Bronchial epithelial cell (primary cell): Measurements from ENCODE around the gene KCND1. TPM values are rescaled to one million over a fixed set of nuclear protein-coding genes. Genes with fewer than 3 reads are reported as not detected.

Source experiments
- DNase-seq: peaks from one replicate; pipeline ENCODE4 v3.0.0-alpha.2; 2010; ENCODE audit warnings: low read depth
- FAIRE-seq: peaks from 2 replicates; lab custom pipeline; 2011; peaks lifted over from hg19 to GRCh38; lab: Jason Lieb, UNC
- H3K27me3 ChIP-seq: 2 replicates; pipeline ENCODE4 v1.5.1; 2011; ENCODE audit warnings: low read length; ENCODE audit not compliant: control insufficient read depth, insufficient read depth
- H3K36me3 ChIP-seq: 2 replicates; pipeline ENCODE4 v1.5.1; 2011; ENCODE audit warnings: low read length; ENCODE audit not compliant: control insufficient read depth, insufficient read depth
- H3K4me3 ChIP-seq: 2 replicates; pipeline ENCODE4 v1.5.1; 2011; ENCODE audit warnings: mild to moderate bottlenecking, low read depth, low read length, control low read depth
- total RNA-seq: library from RNA; depleted of rRNA; stranded (reverse); fragments of >200 nt; gene quantifications from 2 replicates; pipeline ENCODE4 v1.2.1, GENCODE V29; 2014
- TF ChIP-seq, protein P1 (sequence below): IDR thresholded peaks from 2 replicates; pipeline ENCODE4 v1.5.1; 2011; ENCODE audit warnings: mild to moderate bottlenecking, moderate library complexity, low read length, control low read depth, inconsistent platforms; ENCODE audit not compliant: insufficient read depth, severe bottlenecking

The KCND1 gene
- total RNA-seq, 1 donor from 2014 or later, result 0.26 TPM

DNA sequence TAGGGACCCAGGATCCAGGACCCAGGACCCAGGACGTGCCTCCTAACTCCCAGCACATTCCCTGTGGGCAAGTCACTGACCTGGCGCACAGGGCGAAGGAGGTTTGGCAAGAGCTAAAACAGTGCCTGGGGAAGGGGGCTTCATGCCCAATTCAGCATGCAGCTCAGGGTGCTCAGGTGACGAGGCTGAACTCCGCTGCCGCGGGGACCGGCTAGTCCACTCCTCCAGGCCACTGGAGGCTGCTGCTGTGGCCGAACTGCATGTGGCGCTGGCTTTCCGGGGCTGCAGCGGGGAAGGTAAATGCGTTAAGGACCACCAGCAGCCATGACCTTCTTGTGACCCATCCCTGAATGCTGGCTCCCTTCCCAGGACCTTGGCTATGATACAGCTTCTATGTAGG, 47.9 kb downstream of the KCND1 start:
- H3K27me3 ChIP-seq, result no peaks in the 10 kb centered on the region
- peaks cover 9% of the 10 kb centered on the region for H3K36me3 ChIP-seq
- DNase-seq (no peak), FAIRE-seq (no peak)
- TF ChIP-seq, protein P1, sequence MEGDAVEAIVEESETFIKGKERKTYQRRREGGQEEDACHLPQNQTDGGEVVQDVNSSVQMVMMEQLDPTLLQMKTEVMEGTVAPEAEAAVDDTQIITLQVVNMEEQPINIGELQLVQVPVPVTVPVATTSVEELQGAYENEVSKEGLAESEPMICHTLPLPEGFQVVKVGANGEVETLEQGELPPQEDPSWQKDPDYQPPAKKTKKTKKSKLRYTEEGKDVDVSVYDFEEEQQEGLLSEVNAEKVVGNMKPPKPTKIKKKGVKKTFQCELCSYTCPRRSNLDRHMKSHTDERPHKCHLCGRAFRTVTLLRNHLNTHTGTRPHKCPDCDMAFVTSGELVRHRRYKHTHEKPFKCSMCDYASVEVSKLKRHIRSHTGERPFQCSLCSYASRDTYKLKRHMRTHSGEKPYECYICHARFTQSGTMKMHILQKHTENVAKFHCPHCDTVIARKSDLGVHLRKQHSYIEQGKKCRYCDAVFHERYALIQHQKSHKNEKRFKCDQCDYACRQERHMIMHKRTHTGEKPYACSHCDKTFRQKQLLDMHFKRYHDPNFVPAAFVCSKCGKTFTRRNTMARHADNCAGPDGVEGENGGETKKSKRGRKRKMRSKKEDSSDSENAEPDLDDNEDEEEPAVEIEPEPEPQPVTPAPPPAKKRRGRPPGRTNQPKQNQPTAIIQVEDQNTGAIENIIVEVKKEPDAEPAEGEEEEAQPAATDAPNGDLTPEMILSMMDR, result no peak
- H3K4me3 ChIP-seq, result no peak overlapping the region

GRCh38 chrX:48920718-48921104, 50.9 kb downstream of the KCND1 start:
- no peak for DNase-seq
- Histone ChIP-seq H3K36me3 (peaks cover 6% of the 10 kb centered on the region), H3K4me3 (no peak overlapping the region), H3K27me3 (no peaks in the 10 kb centered on the region)
- TF ChIP-seq, protein P1, result no peak
- no peak for FAIRE-seq

- DNase-seq (no peak), FAIRE-seq (peak; percentile 94)
- TF ChIP-seq, protein P1, result no peak
- Histone ChIP-seq H3K27me3 (no peaks in the 10 kb centered on the region), H3K4me3 (no peak overlapping the region), H3K36me3 (peaks cover 6% of the 10 kb centered on the region)
Observed at GRCh38 chrX:48919947-48920717, 51.5 kb downstream of the KCND1 start.

DNA sequence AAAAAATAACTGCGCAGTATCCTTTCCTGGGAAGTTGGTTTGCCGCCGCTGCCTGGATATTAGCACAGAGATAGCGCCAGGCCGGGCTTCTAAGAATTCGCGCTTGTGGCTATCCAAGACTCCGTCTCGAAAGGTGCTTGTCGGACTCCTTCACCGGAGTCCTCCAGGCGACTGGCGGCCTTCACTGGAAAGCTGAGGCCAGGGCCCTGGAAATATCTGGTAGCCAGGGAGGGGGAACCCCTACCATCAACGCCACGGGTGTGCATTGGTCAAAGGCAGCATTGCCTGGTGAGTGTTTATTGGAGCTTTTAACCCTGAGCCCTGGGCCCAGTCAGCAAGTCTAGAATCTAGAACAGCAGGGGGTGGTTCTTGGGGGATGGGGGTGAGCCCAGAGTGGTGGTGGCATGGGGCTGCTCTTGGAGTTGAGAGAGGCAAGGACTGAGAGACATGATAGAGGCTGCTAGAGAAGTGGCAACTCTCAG, 52.2 kb downstream of the KCND1 start:
- no peaks in the 10 kb centered on the region for H3K27me3 ChIP-seq
- no peak for FAIRE-seq
- TF ChIP-seq, protein P1, result no peak
- H3K4me3 ChIP-seq, result peak overlapping the region; percentile 56
- peaks cover 6% of the 10 kb centered on the region for H3K36me3 ChIP-seq
- no peak for DNase-seq

- peak within 1 kb of the TSS; percentile 56 for H3K4me3 ChIP-seq
- TF ChIP-seq, protein P1, result no peak
- FAIRE-seq (no peak), DNase-seq (peak; percentile 84)
- peaks cover 6% of the 10 kb centered on the region for H3K36me3 ChIP-seq
- H3K27me3 ChIP-seq, result no peaks in the 10 kb centered on the region
Observed at GRCh38 chrX:48918643-48919340, 52.9 kb downstream of the KCND1 start, which contains the start of gene PIM2. Gene PIM2, minus strand, starts transcription at chrX:48919024. Its CDS starts 190 bp downstream, at chrX:48918834.
